ENCODE data around the gene INAFM2. TPM values are rescaled to one million over a fixed set of nuclear protein-coding genes. Genes with fewer than 3 reads are reported as not detected.

Gene INAFM2
- total and polyA plus RNA-seq, 9 of the 15 experiments (the other 6 are each of a cell fraction or from before 2014, with no cell fraction given) = 11.8 to 43.1 (median 27.2) TPM

- 0 out of 4 replicates have a peak, but pooled peaks of 1 of the 2 experiments have one; percentile 26 for TF ChIP-seq TBL1XR1 (IDR thresholded peaks at IDR 0.05; ENCODE audit: low read length in 2 of 2)
- TF ChIP-seq MECOM (CRISPR knock-in tag; IDR thresholded peaks at IDR 0.05) = no peak
- no peak for TF ChIP-seq HDAC6 (IDR thresholded peaks at IDR 0.05; ENCODE audit: low read depth, low read length)
- no peak for TF ChIP-seq E2F4 (CRISPR knock-in tag; IDR thresholded peaks at IDR 0.05; ENCODE audit: low read depth)
- TF ChIP-seq ZNF277 (CRISPR knock-in tag; IDR thresholded peaks at IDR 0.05; ENCODE audit: borderline replicate concordance) = no peak
- no peak for TF ChIP-seq NFYB (IDR thresholded peaks at IDR 0.05; ENCODE audit: extremely low read depth, insufficient read length)
- TF ChIP-seq NFIC (IDR thresholded peaks at IDR 0.05) = 0 out of 2 replicates have a peak, but pooled peaks have one; percentile 21
- TF ChIP-seq NFE2L1 (tag; IDR thresholded peaks at IDR 0.05; ENCODE audit: borderline replicate concordance, low read depth) = no peak
- no peak for TF ChIP-seq RBM39 (optimal IDR thresholded peaks at IDR 0.05; ENCODE audit: low read depth, low read length)
- TF ChIP-seq PRMT5 (CRISPR knock-in tag; IDR thresholded peaks at IDR 0.05) = no peak
- TF ChIP-seq BHLHE40 (IDR thresholded peaks at IDR 0.05; ENCODE audit: low read length) = peak; percentile 39; the same call in 1 of the 2 replicates
- no peak for TF ChIP-seq ATF1 (CRISPR knock-in tag; IDR thresholded peaks at IDR 0.05)
- TF ChIP-seq ATF1 (tag; IDR thresholded peaks at IDR 0.05) = peak; percentile 64; the same call in 1 of the 2 replicates
- TF ChIP-seq TSC22D4 (tag; IDR thresholded peaks at IDR 0.05) = no peak
- no peak for TF ChIP-seq U2AF2 (optimal IDR thresholded peaks at IDR 0.05; ENCODE audit: low read depth, low read length)
- TF ChIP-seq CTCF (IDR thresholded peaks at IDR 0.05 in 2 of 3, conservative IDR thresholded peaks at IDR 0.05 in 1 of 3; ENCODE audit: insufficient read depth in 2 of 3, low read depth in 1 of 3, low read length in 3 of 3) = peak; percentile 82 to 98 (median 94)
- TF ChIP-seq DLX4 (CRISPR knock-in tag; IDR thresholded peaks at IDR 0.05) = no peak
- TF ChIP-seq TAF15 (IDR thresholded peaks at IDR 0.05; ENCODE audit: low read depth, low read length) = no peak
- 0 out of 2 replicates have a peak, but pooled peaks have one; percentile 49 for TF ChIP-seq ETS1 (conservative IDR thresholded peaks at IDR 0.05; ENCODE audit: control insufficient read depth, low read depth, low read length)
- TF ChIP-seq ELF4 (CRISPR knock-in tag; IDR thresholded peaks at IDR 0.05) = no peak
- peak; percentile 88 for TF ChIP-seq ZFX (CRISPR knock-in tag; IDR thresholded peaks at IDR 0.05)
- TF ChIP-seq ZNF347 (CRISPR knock-in tag; IDR thresholded peaks at IDR 0.05; ENCODE audit: low read depth) = no peak
Observed at GRCh38 chr15:40367686-40368611, 44.5 kb downstream of the INAFM2 start (continued).

Measured in K562 (cell line).